WTC11 (cell line): Measurements from ENCODE around the gene LTF.

Source experiments
- ATF2 ChIP-seq: sonication (generic); formaldehyde crosslinking; IDR thresholded peaks from 2 replicates; pipeline ENCODE4 v1.8.1; 2022; ENCODE audit warnings: low read depth, missing genetic modification reagents, borderline replicate concordance
- FOXP4 ChIP-seq: sonication (generic); formaldehyde crosslinking; IDR thresholded peaks from 2 replicates; pipeline ENCODE4 v1.8.0; 2022; ENCODE audit warnings: mild to moderate bottlenecking, missing genetic modification reagents
- JUN ChIP-seq: sonication (generic); formaldehyde crosslinking; IDR thresholded peaks from 2 replicates; pipeline ENCODE4 v1.8.0; 2023; ENCODE audit warnings: mild to moderate bottlenecking, missing genetic modification reagents
- MAX ChIP-seq: sonication (generic); formaldehyde crosslinking; IDR thresholded peaks from 2 replicates; pipeline ENCODE4 v1.8.0; 2022; ENCODE audit warnings: mild to moderate bottlenecking, missing genetic modification reagents
- NR2C2 ChIP-seq: sonication (generic); formaldehyde crosslinking; IDR thresholded peaks from 2 replicates; pipeline ENCODE4 v1.8.0; 2022; ENCODE audit warnings: mild to moderate bottlenecking, missing genetic modification reagents
- PRDM15 ChIP-seq: sonication (generic); formaldehyde crosslinking; IDR thresholded peaks from 2 replicates; pipeline ENCODE4 v1.8.0; 2022; ENCODE audit warnings: missing genetic modification reagents
- SP1 ChIP-seq: sonication (generic); formaldehyde crosslinking; conservative IDR thresholded peaks from 2 replicates; pipeline ENCODE4 v1.8.1; 2022; ENCODE audit warnings: missing genetic modification reagents
- STAT6 ChIP-seq: sonication (generic); formaldehyde crosslinking; conservative IDR thresholded peaks from 2 replicates; pipeline ENCODE4 v1.8.1; 2023; ENCODE audit warnings: mild to moderate bottlenecking, low read depth, missing genetic modification reagents, moderate library complexity
- USF2 ChIP-seq: sonication (generic); formaldehyde crosslinking; IDR thresholded peaks from 2 replicates; pipeline ENCODE4 v1.8.1; 2023; ENCODE audit warnings: mild to moderate bottlenecking, missing genetic modification reagents, moderate library complexity
- ZNF416 ChIP-seq: fragments of 250-450 bp; sonication (Bioruptor Pico); IDR thresholded peaks from 2 replicates; pipeline ENCODE4 v1.9.0; 2021; ENCODE audit warnings: mild to moderate bottlenecking, inconsistent platforms
- ZNF423 ChIP-seq: fragments of 250-450 bp; sonication (Bioruptor Pico); IDR thresholded peaks from 2 replicates; pipeline ENCODE4 v2.1.2; 2022; ENCODE audit warnings: mild to moderate bottlenecking, moderate library complexity
- TF ChIP-seq, protein P1 (sequence below): fragments of 200-600 bp; IDR thresholded peaks from 2 replicates; pipeline ENCODE4 v1.8.0; 2022; ENCODE audit warnings: antibody characterized with exemption
- TF ChIP-seq, protein P2 (sequence below): fragments of 250-450 bp; sonication (Bioruptor Pico); IDR thresholded peaks from 2 replicates; pipeline ENCODE4 v2.1.2; 2022; ENCODE audit warnings: mild to moderate bottlenecking, moderate library complexity

- no peak for TF ChIP-seq MAX (CRISPR knock-in tag)
- no peak for TF ChIP-seq ZNF423 (CRISPR knock-in tag)
- TF ChIP-seq PRDM15 (CRISPR knock-in tag), result no peak
- TF ChIP-seq, protein P1, sequence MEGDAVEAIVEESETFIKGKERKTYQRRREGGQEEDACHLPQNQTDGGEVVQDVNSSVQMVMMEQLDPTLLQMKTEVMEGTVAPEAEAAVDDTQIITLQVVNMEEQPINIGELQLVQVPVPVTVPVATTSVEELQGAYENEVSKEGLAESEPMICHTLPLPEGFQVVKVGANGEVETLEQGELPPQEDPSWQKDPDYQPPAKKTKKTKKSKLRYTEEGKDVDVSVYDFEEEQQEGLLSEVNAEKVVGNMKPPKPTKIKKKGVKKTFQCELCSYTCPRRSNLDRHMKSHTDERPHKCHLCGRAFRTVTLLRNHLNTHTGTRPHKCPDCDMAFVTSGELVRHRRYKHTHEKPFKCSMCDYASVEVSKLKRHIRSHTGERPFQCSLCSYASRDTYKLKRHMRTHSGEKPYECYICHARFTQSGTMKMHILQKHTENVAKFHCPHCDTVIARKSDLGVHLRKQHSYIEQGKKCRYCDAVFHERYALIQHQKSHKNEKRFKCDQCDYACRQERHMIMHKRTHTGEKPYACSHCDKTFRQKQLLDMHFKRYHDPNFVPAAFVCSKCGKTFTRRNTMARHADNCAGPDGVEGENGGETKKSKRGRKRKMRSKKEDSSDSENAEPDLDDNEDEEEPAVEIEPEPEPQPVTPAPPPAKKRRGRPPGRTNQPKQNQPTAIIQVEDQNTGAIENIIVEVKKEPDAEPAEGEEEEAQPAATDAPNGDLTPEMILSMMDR, result no peak
- no peak for TF ChIP-seq ATF2 (CRISPR knock-in tag)
- TF ChIP-seq STAT6 (CRISPR knock-in tag), result no peak
- no peak for TF ChIP-seq SP1 (CRISPR knock-in tag)
- TF ChIP-seq, protein P2, sequence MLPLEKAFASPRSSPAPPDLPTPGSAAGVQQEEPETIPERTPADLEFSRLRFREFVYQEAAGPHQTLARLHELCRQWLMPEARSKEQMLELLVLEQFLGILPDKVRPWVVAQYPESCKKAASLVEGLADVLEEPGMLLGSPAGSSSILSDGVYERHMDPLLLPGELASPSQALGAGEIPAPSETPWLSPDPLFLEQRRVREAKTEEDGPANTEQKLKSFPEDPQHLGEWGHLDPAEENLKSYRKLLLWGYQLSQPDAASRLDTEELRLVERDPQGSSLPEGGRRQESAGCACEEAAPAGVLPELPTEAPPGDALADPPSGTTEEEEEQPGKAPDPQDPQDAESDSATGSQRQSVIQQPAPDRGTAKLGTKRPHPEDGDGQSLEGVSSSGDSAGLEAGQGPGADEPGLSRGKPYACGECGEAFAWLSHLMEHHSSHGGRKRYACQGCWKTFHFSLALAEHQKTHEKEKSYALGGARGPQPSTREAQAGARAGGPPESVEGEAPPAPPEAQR (CRISPR knock-in tag), result no peak
- no peak for TF ChIP-seq USF2
- TF ChIP-seq FOXP4, result no peak
- TF ChIP-seq ZNF416 (CRISPR knock-in tag), result no peak
- TF ChIP-seq JUN (CRISPR knock-in tag), result no peak
- no peak for TF ChIP-seq NR2C2 (CRISPR knock-in tag)
These were observed 2.6 kb downstream of the LTF start for GRCh38 chr3:46462111-46462510.
